ENCODE results near the gene C20orf141.
"Not testable (repeated sequence)": the region's sequence is repeated elsewhere in the genome, so short reads cannot be mapped to it uniquely, and the experiment has no call there.

Gene C20orf141

DNA sequence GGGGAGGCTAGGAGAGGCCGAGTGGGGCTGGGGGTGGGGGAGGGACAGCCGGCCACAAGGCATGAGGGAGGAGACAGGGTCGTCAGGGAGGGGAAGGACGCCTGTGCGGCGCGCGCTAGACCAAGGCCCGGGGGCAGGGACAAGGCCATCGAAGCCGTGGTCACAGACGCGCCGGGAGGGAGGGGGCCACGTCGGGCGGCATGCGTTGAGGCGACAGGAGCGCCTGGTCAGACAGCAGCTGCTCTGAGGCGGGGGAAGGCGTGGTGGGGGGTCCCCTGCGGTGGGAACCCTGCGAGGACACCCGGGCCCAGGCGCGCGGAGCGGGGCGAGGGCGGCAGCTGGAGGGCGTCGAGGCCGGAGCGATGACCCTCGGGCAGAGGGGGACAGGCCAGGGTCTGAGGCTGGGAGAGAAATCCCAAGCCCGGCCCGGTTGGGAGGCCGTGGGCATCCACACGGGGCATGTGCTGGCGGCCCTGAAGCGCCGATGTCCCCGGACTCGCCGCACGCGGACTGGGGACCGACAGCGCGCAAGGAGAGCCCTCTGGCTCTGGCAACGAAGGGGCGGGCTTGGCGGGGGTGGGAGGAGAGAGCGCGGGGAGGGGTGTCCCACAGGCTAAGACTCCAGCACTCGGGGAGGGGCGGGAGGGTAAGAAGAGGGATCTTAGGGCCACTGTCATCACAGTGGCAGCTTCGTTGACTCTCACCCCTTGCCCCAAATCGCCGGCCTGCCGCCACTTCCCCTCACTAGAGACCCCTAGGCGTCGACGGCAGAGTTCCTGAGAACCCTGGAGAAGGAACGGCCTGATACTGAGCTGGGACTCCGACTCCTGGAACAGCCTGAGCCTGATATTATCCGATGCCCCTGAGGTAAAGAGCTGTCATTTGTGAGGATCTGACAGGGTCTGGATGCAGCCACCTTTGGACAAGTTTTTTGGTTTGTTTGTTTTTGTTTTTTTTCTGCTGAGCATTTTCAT is 6.4 kb downstream of the C20orf141 start:
- DNase-seq, result no peak

- peak; percentile 44 to 61 for DNase-seq
Measured at GRCh38 chr20:2822073-2822472, 7.3 kb downstream of the C20orf141 start.

DNA sequence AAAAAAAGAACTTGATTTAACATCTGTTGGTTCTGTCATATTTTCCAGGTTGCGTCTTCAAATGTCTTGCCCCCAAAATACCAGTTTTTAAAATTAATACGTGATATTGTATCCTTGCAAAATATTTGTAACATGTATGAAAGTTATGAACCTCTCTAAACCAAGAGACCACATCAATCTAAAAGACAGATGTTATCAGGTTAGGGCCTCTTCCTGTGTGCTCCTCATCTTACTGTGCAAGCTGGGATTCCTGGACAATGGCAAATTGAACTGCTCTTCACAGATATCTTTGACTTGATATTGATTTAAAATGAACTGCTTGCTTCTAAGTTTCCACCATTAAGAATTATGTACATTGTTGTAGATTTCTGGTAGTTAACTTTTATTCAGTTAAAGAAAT is 11.0 kb downstream of the C20orf141 start:
- DNase-seq, result peak in 1 of 2 donors; percentile 20

- DNase-seq, result no peak
Measured at GRCh38 chr20:2826655-2827054, 11.9 kb downstream of the C20orf141 start.

DNA sequence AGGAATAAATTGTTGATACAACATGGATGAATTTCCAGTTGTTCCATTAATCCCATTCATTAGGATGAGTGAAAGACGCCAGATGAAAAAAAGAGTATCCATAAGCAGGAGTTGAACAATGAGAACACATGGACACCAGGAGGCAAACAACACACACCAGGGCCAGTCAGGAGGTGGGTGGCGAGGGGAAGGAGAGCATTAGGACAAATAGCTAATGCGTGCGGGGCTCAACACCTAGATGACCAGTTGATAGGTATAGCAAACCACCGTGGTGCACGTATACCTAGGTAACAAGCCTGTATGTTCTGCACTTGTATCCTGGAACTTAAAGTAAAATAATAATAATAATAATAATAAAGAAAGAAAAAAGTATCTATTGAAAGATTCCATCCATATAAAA is 14.6 kb downstream of the C20orf141 start:
- no peak for DNase-seq

DNA sequence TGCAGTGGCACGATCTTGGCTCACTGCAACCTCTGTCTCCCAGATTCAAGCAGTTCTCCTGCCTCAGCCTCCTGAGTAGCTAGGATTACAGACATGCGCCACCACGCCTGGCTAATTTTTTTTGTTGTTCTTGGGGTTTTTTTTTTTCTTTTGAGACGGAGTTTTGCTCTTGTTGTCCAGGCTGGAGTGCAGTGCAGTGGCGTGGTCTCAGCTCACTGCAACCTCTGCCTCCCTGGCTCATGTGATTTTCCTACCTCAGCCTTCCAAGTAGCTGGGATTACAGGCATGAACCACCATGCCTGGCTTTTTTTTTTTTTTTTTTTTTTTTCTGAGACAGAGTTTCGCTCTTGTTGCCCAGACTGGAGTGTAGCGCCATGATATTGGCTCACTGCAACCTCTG is 16.4 kb downstream of the C20orf141 start:
- DNase-seq, result not testable (repeated sequence)

- DNase-seq, result no peak
Measured at GRCh38 chr20:2833761-2834160, 19.0 kb downstream of the C20orf141 start.

DNA sequence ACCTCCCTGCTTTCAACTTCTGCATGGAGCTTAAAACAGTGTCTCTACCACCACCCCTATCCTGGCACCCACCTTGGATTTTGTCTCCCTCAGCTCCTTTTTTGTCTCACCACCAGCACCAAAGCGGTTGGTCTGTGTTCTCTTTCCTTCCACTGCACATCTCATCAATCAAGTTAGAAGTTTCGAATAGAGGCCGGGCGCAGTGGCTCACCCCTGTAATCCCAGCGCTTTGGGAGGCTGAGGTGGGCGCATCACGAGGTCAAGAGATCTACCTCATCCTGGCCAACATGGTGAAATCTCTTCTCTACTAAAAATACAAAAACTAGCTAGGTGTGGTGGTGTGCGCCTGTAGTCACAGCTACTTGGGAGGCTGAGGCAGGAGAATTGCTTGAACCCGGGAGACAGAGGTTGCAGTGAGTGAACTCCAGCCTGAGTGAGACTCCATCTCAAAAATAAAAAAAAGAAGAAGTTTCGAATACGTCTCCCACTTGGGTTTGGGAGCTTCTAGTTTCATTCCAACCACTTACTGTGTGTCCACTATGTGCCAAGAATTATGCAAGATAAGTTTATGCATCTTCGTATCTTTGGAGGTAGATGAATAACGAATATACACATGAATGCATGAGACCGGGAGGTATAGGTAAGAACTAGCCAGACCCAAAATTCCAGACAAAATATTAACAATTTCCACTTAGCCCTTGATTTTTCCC is 19.8 kb downstream of the C20orf141 start:
- DNase-seq, result no peak

- DNase-seq, result no peak
Measured at GRCh38 chr20:2835331-2835796, 20.6 kb downstream of the C20orf141 start.

- DNase-seq, result no peak
Measured at GRCh38 chr20:2836035-2836434, 21.2 kb downstream of the C20orf141 start.

GRCh38 chr20:2837221-2837960 is 22.6 kb downstream of the C20orf141 start:
- DNase-seq, result no peak

GRCh38 chr20:2838170-2838797 is 23.5 kb downstream of the C20orf141 start:
- DNase-seq, result no peak

DNA sequence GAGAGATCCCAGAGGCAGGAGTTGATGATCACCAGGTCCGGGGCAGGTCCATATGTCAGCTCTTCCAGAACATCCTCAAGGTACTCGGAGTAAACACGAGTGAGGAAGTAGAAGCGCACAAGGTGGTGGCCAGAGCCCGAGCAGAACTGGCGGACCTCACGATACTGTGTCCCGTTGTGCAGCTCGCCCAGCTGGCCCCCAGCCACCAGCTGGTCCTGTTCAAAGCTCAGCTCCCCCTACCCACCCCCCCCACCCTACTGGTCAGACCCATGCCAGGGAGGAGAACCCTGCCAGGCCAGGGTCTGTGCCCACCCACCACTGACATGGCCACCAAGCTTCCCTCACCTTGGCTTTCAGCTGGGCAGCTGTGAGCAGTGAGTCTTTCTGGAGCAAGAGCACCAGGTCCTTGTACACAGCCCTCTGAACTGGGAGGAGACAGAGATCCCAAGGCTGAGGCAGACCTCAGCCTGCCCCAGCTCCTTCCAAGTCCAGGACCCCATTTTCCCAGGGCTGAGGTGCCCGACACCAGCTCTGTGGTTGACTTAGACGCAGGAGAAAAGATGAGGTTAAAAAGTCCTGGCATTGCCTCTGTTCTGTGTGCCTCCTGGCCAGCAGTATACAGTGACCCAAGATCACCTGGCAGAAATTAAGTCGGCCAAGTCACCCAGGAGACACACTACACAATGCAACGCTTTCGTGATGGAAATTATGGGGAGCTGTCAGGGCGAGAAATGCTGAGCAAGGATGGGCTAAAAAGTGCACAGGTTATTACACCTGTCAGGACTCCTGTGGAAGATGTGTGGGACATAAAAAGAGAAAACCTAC is 24.3 kb downstream of the C20orf141 start:
- no peak for DNase-seq

DNA sequence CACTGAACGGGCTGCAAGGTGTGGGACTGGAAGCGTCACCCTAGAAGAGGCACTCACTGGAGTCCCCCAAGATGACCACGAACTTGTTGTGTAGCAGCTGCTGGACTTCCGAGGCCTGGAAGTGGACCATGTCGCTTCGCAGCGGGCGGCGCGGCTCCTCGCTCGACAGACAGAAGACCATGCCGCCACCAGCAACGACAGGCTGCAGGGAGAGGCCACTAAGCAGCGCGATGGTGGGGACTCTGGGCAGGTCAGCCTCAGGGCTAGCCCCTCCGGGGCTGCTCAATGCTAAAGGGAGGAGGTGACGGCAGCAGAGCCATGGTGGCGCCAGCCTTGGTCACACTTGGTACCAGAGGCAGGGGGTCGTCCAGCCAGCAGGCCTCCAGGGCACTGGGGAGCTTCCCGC is 24.9 kb downstream of the C20orf141 start:
- DNase-seq, result no peak

- DNase-seq, result peak; percentile 88 to 89
Measured at GRCh38 chr20:2840138-2840966, 25.6 kb downstream of the C20orf141 start, which contains the start of the genes PCED1A and VPS16. PCED1A (minus strand) TSS chr20:2840655; CDS start chr20:2839912, 743 bp downstream. VPS16 (plus strand) TSS chr20:2840745; CDS start chr20:2840775, 30 bp downstream.

DNA sequence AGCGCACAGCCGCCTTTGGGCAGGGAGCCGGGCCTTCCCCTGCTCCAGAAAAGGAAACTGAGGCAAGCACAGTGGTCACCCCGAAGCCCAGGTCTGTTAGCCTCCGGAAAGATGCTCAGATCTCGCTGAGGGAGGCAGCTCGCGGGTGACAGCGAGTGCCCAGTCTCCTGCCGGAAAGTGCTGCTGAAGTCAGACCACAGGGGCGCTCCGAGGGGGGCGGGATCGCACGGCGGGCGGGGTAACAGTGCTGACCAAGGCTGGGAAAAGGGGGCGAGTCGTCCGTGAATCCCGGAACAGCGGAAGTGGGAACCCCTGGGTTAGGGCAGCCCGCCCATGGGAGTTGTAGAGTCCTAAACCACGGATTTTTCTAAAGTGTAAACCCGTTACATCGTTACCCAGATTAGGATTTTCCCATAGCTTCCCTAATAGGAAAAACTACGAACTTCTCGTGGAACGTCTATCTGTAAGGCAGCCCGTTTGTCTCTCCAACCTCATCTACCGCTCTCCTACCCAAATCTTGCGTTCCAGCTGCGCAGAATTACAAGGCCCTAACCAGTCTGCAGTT is 26.3 kb downstream of the C20orf141 start:
- peak in 1 of 2 donors; percentile 39 for DNase-seq

- no peak for DNase-seq
Measured at GRCh38 chr20:2845607-2846006, 30.8 kb downstream of the C20orf141 start.

DNA sequence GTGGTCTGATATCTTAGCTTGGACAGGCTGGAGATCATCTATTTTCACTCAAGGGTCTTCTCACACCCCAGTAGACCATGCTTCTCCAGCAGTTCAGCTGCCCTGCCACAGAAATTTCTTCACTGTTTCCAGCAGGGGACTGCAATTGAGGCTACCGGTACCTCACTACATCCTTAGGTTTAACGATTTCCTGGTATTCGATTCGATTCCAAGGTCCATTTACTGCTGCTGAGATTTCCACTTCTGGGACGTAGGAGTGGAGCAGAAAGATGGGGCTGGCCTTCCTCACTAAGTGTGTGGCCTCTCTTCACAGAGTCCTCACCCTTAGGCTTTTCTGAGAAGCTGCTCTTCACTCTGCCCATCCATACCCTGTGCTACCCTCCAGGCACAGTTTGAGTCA is 31.9 kb downstream of the C20orf141 start:
- DNase-seq, result no peak

DNA sequence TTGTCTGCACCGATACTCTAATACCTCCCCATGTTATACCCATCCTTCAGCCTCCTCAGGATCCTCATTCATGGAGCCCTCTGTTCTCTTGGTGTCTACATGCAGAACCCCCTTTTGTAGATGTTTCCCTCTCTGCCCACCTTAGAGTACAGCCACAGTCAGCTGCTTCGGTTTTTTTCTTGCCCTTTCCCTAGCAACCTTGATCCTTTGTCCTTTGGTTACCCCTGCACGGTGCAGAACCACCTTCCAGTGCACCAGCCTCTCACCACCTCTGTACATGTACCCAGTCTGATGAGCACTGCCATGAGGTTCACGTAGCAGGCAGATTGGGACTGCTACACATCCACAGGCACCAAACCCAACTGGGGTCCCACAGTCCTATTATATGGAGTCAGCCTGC is 33.0 kb downstream of the C20orf141 start:
- no peak for DNase-seq

- no peak for DNase-seq
Measured at GRCh38 chr20:2849529-2849928, 34.7 kb downstream of the C20orf141 start.
